NCI-H1105 (cell line): ENCODE data around the gene PLXDC1.

Experiments
- DNase-seq: peaks from one replicate; lab custom pipeline; 2025; lab: John Stamatoyannopoulos, UW

PLXDC1 gene

GRCh38 chr17:39151150-39151942, at the start of gene PLXDC1:
Gene PLXDC1, minus strand, starts transcription at chr17:39151637. Its CDS starts 200 bp downstream, at chr17:39151437.
- DNase-seq = no peak

GRCh38 chr17:39200957-39201510, 49.6 kb upstream of the PLXDC1 start:
- DNase-seq = no peak

GRCh38 chr17:39200070-39200879, 48.8 kb upstream of the PLXDC1 start, which contains the start of gene RPL19:
Gene RPL19, plus strand, starts transcription at chr17:39200283. Its CDS starts 62 bp downstream, at chr17:39200345.
- peak; percentile 63 for DNase-seq

GRCh38 chr17:39199820-39200069, 48.3 kb upstream of the PLXDC1 start:
- peak; percentile 84 for DNase-seq

- DNase-seq = no peak
These were observed 46.7 kb upstream of the PLXDC1 start for GRCh38 chr17:39198186-39198566.

GRCh38 chr17:39197380-39198185, 46.1 kb upstream of the PLXDC1 start, which contains the start of gene CACNB1:
Gene CACNB1, minus strand, starts transcription at chr17:39197669. Its CDS starts 174 bp downstream, at chr17:39197495.
- DNase-seq = peak; percentile 74

GRCh38 chr17:39196808-39197291, 45.4 kb upstream of the PLXDC1 start:
- peak; percentile 19 for DNase-seq

- DNase-seq = no peak
These were observed 44.9 kb upstream of the PLXDC1 start for GRCh38 chr17:39196241-39196807.

- DNase-seq = no peak
These were observed 44.2 kb upstream of the PLXDC1 start for GRCh38 chr17:39195568-39196160.

GRCh38 chr17:39194985-39195524, 43.6 kb upstream of the PLXDC1 start:
- no peak for DNase-seq

GRCh38 chr17:39194089-39194984, 42.9 kb upstream of the PLXDC1 start:
- DNase-seq = no peak

GRCh38 chr17:39193346-39193745, 41.9 kb upstream of the PLXDC1 start:
- DNase-seq = no peak

GRCh38 chr17:39192901-39193300, 41.5 kb upstream of the PLXDC1 start:
- DNase-seq = no peak

- no peak for DNase-seq
These were observed 40.5 kb upstream of the PLXDC1 start for GRCh38 chr17:39191750-39192510.

- no peak for DNase-seq
These were observed 35.9 kb upstream of the PLXDC1 start for GRCh38 chr17:39187152-39187830.

GRCh38 chr17:39186481-39187002, 35.1 kb upstream of the PLXDC1 start:
- peak; percentile 55 for DNase-seq

- DNase-seq = no peak
These were observed 32.3 kb upstream of the PLXDC1 start for GRCh38 chr17:39183720-39184119.

- DNase-seq = no peak
These were observed 31.6 kb upstream of the PLXDC1 start for GRCh38 chr17:39183045-39183444.
